KOPT-K1 (cell line): ENCODE measurements around the gene ACADS.
A peak's percentile ranks its signal among the peaks of the same experiment; 100 is the strongest.

Source experiments
- H3K27ac ChIP-seq: fragments of 200-600 bp; sonication (generic); 2 replicates; pipeline ENCODE4 v1.5.1; 2016; ENCODE audit warnings: antibody characterized with exemption, mild to moderate bottlenecking, low read depth, low read length; ENCODE audit not compliant: poor library complexity, severe bottlenecking
- H3K36me3 ChIP-seq: fragments of 200-600 bp; sonication (generic); 2 replicates; pipeline ENCODE4 v1.5.1; 2017; ENCODE audit warnings: antibody characterized with exemption, mild to moderate bottlenecking, low read length, moderate library complexity; ENCODE audit not compliant: insufficient read depth
- H3K9me3 ChIP-seq: fragments of 200-600 bp; sonication (generic); 2 replicates; pipeline ENCODE4 v1.5.1; 2017; ENCODE audit warnings: antibody characterized with exemption, low read length, mild to moderate bottlenecking; ENCODE audit not compliant: insufficient read depth, poor library complexity, severe bottlenecking

Gene ACADS

DNA sequence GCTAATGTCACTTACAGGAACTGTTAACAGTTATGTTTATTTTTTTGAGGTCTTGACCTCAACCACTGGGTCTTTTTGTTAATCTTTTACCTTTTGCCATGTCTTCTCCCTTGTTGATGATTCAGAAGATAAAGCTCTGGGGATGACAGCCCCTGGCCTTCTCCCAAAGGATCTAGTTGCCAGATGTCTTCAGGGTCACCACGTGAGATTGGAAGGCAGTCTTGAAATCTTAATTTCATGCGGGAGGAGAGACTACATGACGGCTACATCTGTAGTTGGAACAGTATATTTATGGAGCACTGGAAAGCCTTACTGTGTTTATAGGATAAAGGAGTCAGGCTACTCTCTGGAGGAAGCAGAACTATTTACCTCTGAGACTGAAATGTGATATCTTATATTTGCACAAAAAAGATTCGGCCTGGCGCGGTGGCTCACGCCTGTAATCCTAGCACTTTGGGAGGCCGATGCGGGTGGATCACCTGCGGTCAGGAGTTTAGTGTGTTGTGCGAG is 33.0 kb upstream of the ACADS start:
- H3K27ac ChIP-seq: peak overlapping the region; percentile 27
- no peaks in the 10 kb centered on the region for H3K9me3 ChIP-seq
- peaks cover 65% of the 10 kb centered on the region for H3K36me3 ChIP-seq

DNA sequence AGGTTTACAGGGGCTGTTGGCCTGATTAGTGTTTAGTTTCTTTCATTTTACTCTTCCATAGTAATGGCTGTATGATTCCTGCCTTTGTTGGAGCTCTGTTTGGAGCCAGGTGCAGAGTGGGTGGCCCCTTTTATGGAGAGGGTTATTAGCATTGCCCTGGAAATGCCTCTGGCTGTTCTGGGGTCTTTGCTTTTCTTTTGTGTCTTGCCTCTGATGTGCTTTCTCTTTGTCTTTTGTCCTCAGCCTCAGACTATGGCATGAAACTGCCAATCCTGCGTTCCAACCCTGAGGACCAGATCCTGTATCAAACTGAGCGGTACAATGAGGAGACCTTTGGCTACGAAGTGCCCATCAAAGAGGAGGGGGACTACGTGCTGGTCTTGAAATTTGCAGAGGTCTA is 31.8 kb upstream of the ACADS start:
- Histone ChIP-seq H3K36me3 (peaks cover 77% of the 10 kb centered on the region), H3K9me3 (no peaks in the 10 kb centered on the region), H3K27ac (no peak overlapping the region)

DNA sequence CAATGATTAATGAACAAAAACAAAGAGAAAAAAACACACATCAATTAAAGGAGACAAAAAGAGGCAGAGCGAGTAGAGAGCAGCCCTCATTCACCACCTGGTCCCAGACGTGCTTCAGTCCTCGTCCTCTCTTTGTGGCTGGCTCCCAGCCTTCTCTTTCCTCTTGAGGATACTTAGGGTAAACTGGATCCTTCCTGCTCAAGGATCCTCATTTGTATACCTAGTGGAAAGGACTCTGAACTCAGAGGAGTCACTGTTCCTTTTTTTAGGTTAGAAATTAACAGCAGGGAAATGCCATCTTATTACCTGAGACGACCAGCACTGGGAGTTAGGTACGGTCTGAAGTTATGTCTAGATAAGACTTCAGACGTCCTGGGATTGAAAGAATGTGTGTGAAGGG is 29.0 kb upstream of the ACADS start:
- H3K36me3 ChIP-seq: peaks cover 93% of the 10 kb centered on the region
- no peak overlapping the region for H3K27ac ChIP-seq
- H3K9me3 ChIP-seq: no peaks in the 10 kb centered on the region

DNA sequence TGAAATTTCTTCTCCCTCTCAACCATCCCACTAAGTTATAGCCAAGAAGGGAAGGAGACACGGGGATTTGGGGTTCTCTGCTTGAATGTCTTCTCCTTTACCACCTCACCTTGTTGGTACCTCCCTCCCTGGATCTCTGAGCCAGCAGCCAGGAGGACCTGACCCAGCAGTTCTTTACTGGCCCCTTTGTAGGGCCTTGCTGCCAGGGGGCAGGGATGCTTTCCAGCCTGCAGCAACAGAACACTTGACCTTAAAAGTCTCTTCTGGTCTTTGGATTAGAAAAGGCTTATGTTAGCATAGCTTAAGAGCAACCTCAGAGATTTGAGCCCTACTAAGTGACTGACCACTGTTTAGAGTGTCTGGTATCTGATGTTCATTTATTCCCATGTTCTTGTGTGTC is 28.3 kb upstream of the ACADS start:
- no peak overlapping the region for H3K27ac ChIP-seq
- peaks cover 100% of the 10 kb centered on the region for H3K36me3 ChIP-seq
- no peaks in the 10 kb centered on the region for H3K9me3 ChIP-seq

DNA sequence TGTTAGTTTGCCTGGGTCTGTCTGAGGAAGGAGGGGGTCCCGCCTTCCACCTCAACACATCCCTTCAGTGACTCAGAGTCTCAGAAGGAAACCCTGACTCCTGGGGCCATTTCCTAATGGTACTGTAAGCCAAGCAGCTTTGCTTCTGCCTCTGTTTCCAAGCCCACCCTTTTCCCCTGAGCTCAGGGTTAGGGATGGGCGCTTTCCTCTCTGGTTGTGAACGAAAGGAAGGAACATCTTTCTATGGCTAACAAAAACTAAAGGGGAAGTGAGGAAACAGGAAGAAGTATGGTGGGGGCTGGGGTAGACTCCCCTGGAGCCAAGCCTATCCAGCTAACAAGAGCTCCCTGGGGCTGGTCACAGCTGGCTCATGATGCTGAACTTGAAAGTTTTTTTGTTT is 27.0 kb upstream of the ACADS start:
- no peaks in the 10 kb centered on the region for H3K9me3 ChIP-seq
- no peak overlapping the region for H3K27ac ChIP-seq
- peaks cover 100% of the 10 kb centered on the region for H3K36me3 ChIP-seq

DNA sequence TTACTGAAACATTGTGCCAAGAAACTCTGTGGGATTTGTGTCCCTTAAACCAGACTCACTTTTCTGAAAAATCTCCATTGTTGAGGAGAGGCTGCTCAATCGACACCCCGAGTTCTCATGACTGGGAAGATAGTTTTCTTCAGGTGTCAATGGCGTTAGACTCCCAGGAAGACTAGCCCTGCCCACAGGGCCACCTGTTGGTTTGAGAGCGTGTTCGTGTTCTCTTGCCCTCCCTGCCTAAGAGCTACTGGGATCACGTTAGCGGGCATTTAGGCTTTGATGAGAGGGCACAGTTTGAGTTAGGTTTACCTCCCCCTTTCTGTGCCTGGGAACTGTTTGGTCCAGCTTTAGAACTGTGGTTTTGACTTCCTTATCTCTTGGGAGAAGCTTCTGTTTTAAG is 26.1 kb upstream of the ACADS start:
- peaks cover 95% of the 10 kb centered on the region for H3K36me3 ChIP-seq
- no peaks in the 10 kb centered on the region for H3K9me3 ChIP-seq
- H3K27ac ChIP-seq: no peak overlapping the region

DNA sequence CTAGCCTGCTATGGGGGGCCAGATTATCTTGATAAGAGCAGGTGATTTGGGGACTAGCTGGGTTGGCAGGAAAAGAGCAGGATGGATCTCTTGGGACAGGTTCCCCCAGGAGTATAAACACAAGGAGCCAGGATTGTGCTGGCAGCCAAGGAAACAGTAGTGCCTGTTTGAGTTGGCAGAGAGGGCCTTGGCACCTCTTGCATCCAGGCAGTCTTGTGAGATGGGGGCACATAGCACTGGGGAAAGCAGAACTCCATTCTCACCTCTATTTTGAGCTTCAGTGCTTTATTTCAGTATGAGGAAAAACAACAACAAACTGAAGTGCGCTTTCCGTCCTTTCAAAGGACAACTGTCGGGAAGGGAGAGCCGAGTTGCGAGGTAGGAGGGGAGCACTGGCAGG is 24.7 kb upstream of the ACADS start:
- no peak overlapping the region for H3K27ac ChIP-seq
- H3K9me3 ChIP-seq: no peaks in the 10 kb centered on the region
- peaks cover 93% of the 10 kb centered on the region for H3K36me3 ChIP-seq

DNA sequence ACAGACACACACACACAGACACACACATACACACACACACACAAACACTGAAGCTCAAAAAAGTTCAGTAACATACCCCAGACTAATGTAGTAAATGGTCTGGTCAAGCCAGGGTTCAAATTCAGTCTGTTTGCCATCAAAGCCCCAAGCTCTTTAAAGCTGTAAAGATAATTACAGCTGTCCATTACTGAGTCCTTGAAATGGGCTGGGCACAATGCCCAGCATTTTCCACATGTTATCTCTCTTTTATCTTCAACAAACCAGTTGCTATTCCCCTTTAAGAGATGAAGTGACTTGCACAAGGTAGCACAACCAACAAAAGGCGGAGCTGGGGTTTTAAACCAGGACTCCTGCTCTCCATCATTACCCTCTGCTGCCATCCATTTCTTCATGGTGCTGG is 23.0 kb upstream of the ACADS start:
- Histone ChIP-seq H3K9me3 (no peaks in the 10 kb centered on the region), H3K27ac (no peak overlapping the region), H3K36me3 (peaks cover 75% of the 10 kb centered on the region)

DNA sequence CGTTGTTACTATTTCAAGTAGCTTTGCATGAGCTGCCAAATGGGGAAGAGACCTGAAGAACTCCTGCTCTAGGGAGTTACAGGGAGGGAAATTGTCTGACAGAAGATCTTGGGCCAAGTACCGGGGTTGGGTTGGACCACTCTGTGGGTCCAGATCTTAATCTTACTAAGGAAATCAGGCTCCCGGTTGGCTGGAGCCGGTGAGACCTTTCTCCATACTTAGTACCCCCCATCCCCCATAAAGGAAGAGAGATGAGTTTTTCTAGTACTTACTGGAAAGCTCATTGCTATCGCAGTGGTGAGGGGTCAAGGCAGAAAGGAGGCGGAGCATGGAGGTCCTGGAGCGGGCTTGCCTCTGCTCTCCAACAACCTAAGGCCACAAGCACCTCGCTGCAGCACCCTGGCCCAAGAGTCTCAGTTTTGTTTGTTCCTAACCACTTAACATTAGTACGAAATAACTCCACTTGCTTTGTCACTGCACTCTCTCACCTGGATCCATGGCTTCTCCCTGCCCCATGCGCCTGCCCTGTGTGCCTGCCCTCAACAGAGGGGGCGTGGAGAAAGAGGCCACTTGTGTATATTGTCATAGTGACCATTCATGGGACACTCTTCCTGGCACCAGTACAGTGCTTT is 22.2 kb upstream of the ACADS start:
- H3K36me3 ChIP-seq: peaks cover 67% of the 10 kb centered on the region
- H3K9me3 ChIP-seq: no peaks in the 10 kb centered on the region
- H3K27ac ChIP-seq: no peak overlapping the region

DNA sequence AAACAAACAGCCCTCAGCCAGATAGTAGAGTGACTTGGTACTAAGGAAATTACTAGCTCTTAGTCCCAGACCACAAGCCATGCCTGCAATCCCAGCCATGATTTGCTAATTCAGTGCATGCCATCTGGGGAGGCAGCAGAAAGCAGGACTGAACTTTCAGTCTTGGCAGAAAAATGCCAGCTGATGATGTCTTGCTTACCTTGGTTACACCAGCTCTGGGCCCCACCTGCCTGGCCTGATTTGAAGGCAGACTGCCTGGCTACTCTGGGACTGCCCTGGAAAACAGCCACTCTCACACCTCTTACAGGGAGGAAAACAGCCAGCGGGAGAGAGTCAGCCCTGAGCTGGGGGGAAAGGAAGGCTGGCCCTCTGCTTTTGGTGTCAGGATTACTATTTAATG is 20.0 kb upstream of the ACADS start:
- H3K27ac ChIP-seq: no peak overlapping the region
- H3K9me3 ChIP-seq: no peaks in the 10 kb centered on the region
- H3K36me3 ChIP-seq: peaks cover 46% of the 10 kb centered on the region

DNA sequence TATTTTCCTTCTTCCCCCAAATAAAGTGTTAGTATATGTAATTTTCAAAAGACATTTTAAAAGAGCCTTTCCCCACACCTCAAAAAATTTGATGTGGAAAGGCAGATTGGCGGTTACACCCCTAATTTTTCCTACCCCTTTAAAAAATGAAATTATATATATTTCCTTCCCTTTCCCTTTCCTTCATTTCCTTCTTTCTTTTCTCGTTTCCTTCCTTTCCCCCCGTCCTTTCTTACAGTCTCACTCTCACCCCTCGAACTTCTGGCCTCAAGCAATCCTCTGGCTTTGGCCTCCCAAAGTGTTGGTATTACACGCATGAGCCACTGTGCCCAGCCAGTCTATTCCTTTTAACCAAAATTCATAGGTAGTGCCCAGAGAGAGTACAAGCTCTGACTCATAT is 19.6 kb upstream of the ACADS start:
- H3K36me3 ChIP-seq: peaks cover 41% of the 10 kb centered on the region

DNA sequence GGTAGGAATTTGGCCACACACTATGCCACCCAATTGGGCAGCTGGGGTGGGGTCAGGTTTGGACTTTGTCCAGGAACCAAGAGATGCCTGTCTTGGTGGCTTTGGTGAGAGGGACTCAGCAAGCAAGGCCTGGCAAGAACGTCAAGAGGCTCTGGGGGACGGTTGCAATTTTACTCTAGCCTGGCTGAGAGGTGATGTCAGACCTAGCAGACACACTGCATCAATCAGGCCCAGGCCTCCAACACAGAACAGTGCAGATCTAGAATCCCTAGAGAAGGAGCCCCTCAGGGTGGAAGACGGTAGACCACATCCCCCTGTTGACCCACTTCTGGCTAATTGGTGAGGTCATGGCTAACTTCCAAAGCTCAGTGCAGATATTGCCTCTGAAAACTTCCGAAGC is 17.0 kb upstream of the ACADS start:
- no peaks in the 10 kb centered on the region for H3K9me3 ChIP-seq
- no peak overlapping the region for H3K27ac ChIP-seq
- H3K36me3 ChIP-seq: peaks cover 21% of the 10 kb centered on the region

More for the DNA sequence above, 19.6 kb upstream of the ACADS start:
- H3K9me3 ChIP-seq: no peaks in the 10 kb centered on the region
- no peak overlapping the region for H3K27ac ChIP-seq

DNA sequence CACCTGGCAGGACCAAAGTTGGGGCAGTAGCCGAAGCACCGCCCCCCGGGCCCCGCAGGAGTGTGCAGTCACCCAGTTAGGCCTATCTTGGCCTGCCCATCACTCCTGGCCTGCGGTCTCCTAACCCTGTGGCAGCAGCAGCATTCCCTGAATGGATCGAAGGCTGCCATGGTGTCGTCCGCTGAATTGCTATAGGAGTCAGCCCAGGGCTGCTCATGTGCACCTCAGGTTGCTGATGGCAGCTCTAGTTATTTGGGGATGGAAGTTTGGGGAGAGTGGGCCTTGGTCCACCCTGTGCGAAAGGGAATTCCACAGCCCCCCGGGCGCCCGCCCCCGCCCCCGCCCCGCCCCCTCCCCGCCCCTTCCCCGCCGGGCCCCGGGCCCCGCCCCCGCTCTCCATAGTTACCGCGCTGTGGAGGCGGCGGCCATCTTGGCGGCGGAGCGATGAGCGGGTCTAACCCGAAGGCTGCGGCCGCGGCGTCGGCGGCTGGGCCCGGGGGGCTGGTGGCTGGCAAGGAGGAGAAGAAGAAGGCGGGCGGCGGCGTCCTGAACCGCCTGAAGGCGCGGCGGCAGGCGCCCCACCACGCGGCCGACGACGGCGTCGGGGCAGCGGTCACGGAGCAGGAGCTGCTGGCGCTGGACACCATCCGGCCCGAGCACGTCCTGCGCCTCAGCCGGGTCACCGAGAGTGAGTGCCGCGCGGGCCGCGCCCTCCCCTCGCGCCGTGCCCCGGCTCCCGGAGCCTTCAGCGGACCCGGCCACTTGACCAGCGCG is 15.4 kb upstream of the ACADS start, which contains the start of gene UNC119B:
TSS of gene UNC119B (plus strand) at position 428 of the 774 bp plus-strand sequence. CDS start at position 445, 17 bp downstream.
- Histone ChIP-seq H3K27ac (peak within 1 kb of the TSS; percentile 74), H3K36me3 (peaks cover 26% of the 10 kb centered on the region)

DNA sequence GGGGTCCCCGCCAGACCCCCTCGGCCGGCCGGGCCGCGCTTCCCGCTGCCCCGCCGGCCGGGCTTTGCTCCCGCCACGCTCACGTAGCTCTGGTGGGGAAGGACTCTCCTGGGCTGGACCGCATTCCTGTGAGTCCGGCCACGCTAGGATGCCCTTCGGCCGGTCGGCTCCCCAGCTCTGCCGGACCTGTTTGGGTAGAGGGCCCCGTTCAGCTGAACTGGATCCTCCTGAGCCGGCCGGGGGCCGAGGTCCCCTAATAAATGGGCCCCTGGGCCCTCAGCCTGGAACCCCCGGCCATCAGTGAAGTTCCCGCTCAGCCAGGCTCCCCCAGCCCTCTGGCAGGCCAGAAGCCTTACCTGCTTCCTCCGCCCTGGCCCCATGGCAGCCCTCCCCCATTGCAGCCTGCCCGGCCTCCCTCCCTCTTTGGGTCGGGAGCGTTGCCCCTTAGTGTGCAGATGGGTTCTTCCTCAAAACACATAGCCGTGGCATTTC is 14.8 kb upstream of the ACADS start:
- Histone ChIP-seq H3K27ac (peak overlapping the region; percentile 74), H3K36me3 (peaks cover 26% of the 10 kb centered on the region), H3K9me3 (no peaks in the 10 kb centered on the region)

More for the DNA sequence above, 15.4 kb upstream of the ACADS start, which contains the start of gene UNC119B:
- no peaks in the 10 kb centered on the region for H3K9me3 ChIP-seq

DNA sequence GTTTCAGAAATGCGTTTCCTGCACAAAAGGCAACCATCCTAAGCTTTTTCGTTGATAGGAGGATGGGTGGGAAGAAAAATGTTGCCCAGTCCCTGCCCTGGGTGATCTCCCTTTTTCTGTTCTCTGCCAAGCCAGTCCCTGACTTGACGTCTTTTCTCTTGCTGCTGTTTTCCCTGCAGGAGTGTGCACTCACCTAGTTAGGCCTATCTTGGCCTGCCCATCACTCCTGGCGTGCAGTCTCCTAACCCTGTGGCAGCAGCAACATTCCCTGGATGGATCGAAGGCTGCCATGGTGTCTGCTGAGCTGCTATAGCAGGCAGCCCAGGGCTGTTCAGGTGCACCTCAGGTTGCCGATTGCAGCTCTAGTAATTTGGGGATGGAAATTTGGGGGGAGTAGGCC is 14.2 kb upstream of the ACADS start:
- Histone ChIP-seq H3K27ac (peak overlapping the region; percentile 74), H3K36me3 (peaks cover 32% of the 10 kb centered on the region), H3K9me3 (no peaks in the 10 kb centered on the region)
